IMR-90 (cell line): ENCODE results near the gene TIAM2.

ENCODE experiments used
- CEBPB ChIP-seq: IDR thresholded peaks from 2 replicates; pipeline ENCODE4 v1.6.1; 2012; ENCODE audit warnings: low read depth, low read length, improper control_type of control experiment
- POLR2A ChIP-seq: IDR thresholded peaks from 2 replicates; pipeline ENCODE4 v1.6.1; 2012; ENCODE audit warnings: mild to moderate bottlenecking, low read depth, low read length
- TF ChIP-seq, protein P1 (sequence below): conservative IDR thresholded peaks from 2 replicates; pipeline ENCODE4 v1.5.1; 2012; ENCODE audit warnings: mild to moderate bottlenecking, low read depth, low read length, improper control_type of control experiment

DNA sequence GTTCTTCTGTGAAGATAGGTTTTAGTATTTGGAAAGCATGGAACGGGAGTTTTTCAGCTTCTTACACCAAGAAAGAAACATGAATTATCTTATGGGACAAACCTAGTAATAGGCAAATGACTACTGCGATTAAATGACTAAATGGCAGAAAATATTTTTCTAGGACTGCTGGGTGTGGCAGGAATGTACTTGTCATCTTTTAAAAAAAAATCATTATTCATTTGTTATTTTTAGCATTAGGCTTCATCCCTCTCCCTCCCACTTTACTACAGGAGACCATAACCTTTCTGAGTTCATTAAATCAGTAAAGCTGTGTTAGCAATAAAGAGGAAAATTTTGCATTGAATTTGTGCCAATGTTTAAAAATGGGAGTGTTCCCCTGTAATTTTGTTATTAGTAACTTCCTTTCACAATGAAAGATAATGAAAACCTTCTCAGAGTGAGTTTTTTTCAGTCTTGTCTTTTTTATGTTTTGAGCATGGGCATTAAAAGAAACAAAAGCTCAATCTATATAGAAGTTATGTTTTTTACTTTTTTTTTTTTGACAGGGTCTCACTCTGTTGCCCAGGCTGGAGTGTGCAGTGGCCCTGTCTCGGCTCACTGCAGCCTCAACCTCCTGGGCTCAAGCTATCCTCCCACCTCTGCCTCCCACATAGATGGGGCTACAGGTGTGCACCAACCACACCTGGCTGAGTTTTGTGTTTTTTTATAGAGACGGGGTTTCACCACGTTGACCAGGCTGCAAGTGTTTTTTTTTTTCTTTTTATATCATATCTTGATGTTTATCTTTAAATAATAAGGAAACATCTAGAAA lies 163.1 kb downstream of the TIAM2 start:
- no peak for TF ChIP-seq CEBPB
- TF ChIP-seq, protein P1, sequence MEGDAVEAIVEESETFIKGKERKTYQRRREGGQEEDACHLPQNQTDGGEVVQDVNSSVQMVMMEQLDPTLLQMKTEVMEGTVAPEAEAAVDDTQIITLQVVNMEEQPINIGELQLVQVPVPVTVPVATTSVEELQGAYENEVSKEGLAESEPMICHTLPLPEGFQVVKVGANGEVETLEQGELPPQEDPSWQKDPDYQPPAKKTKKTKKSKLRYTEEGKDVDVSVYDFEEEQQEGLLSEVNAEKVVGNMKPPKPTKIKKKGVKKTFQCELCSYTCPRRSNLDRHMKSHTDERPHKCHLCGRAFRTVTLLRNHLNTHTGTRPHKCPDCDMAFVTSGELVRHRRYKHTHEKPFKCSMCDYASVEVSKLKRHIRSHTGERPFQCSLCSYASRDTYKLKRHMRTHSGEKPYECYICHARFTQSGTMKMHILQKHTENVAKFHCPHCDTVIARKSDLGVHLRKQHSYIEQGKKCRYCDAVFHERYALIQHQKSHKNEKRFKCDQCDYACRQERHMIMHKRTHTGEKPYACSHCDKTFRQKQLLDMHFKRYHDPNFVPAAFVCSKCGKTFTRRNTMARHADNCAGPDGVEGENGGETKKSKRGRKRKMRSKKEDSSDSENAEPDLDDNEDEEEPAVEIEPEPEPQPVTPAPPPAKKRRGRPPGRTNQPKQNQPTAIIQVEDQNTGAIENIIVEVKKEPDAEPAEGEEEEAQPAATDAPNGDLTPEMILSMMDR = no peak
- no peak for TF ChIP-seq POLR2A
